ENCODE data around the gene DCLK1.

The DCLK1 gene

DNA sequence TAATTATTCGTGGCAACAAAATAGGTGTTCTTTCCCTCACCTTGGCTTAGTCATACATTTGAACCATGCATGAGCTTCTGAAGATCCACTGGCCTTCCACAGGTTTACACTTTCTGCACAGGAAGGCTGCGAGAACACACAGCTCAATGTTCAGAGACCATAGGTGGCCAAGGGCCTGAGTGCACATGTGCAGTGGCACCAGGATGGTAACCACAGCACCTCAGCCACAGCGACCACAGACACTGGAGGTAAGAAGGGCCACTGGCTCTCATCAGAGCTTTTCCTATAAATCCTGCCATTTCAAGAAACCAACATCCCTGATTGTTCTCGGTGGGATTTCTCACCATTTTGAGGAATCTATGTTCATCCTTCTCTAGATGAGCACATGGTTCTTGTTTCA, 1.6 kb downstream of the DCLK1 start:
- TF ChIP-seq TAF1 (IDR thresholded peaks at IDR 0.05; ENCODE audit: borderline replicate concordance, insufficient read depth, low read length) = no peak

DNA sequence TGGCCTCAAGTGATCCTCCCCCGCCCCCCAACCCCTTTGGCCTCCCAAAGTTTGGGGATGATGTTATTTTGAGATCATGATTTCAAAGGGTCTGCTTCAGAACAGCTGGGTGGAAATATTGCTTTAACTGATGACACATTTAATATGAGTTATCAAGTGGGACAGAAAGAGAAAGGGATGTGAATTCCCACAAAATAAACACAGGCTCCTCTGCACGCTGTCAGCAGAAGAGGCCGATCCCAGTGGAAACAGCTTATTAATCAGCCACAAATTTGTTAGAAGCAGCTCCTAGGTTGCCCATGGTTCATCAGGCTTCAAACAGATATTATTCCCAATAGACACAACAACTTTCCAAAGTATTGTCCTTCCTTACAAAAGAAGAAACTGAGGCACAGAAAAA, 4.7 kb downstream of the DCLK1 start:
- no peak for TF ChIP-seq TAF1 (IDR thresholded peaks at IDR 0.05; ENCODE audit: borderline replicate concordance, insufficient read depth, low read length)
- TF ChIP-seq POLR2AphosphoS5 (IDR thresholded peaks at IDR 0.05; ENCODE audit: low read depth, low read length) = no peak
- TF ChIP-seq FOXP2 (optimal IDR thresholded peaks at IDR 0.05; ENCODE audit: borderline replicate concordance, extremely low read depth, extremely low read length, insufficient read depth) = no peak
- TF ChIP-seq SIN3A (IDR thresholded peaks at IDR 0.05; ENCODE audit: borderline replicate concordance, insufficient read depth, low read length) = no peak

DNA sequence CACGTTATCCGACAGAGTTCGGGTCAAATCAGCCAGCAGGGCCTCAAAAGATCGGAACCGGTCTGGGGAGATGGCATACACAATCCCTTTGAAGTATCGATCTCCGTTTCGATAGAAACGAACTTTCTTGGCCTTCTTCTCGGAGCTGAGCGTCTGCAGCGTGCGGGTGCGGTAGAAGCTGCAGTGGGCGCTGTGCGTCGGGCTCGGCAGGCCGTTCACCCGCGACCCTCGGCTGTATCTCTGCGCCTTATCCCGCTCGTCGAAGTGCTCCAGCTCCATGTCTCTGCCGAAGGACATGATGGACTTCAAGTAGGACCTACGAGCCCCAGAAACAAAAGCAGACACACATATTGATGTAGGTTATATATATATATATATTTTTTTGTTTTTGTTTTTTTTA, 5.3 kb downstream of the DCLK1 start:
- no peak for TF ChIP-seq SIN3A (IDR thresholded peaks at IDR 0.05; ENCODE audit: borderline replicate concordance, insufficient read depth, low read length)
- TF ChIP-seq TAF1 (IDR thresholded peaks at IDR 0.05; ENCODE audit: borderline replicate concordance, insufficient read depth, low read length) = no peak
- TF ChIP-seq, protein P1, sequence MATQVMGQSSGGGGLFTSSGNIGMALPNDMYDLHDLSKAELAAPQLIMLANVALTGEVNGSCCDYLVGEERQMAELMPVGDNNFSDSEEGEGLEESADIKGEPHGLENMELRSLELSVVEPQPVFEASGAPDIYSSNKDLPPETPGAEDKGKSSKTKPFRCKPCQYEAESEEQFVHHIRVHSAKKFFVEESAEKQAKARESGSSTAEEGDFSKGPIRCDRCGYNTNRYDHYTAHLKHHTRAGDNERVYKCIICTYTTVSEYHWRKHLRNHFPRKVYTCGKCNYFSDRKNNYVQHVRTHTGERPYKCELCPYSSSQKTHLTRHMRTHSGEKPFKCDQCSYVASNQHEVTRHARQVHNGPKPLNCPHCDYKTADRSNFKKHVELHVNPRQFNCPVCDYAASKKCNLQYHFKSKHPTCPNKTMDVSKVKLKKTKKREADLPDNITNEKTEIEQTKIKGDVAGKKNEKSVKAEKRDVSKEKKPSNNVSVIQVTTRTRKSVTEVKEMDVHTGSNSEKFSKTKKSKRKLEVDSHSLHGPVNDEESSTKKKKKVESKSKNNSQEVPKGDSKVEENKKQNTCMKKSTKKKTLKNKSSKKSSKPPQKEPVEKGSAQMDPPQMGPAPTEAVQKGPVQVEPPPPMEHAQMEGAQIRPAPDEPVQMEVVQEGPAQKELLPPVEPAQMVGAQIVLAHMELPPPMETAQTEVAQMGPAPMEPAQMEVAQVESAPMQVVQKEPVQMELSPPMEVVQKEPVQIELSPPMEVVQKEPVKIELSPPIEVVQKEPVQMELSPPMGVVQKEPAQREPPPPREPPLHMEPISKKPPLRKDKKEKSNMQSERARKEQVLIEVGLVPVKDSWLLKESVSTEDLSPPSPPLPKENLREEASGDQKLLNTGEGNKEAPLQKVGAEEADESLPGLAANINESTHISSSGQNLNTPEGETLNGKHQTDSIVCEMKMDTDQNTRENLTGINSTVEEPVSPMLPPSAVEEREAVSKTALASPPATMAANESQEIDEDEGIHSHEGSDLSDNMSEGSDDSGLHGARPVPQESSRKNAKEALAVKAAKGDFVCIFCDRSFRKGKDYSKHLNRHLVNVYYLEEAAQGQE (IDR thresholded peaks at IDR 0.05; ENCODE audit: insufficient read depth in 1 of 2, low read depth in 2 of 2, low read length in 2 of 2) = no peak
- no peak for TF ChIP-seq FOXP2 (optimal IDR thresholded peaks at IDR 0.05; ENCODE audit: borderline replicate concordance, extremely low read depth, extremely low read length, insufficient read depth)
- no peak for TF ChIP-seq POLR2AphosphoS5 (IDR thresholded peaks at IDR 0.05; ENCODE audit: low read depth, low read length)

DNA sequence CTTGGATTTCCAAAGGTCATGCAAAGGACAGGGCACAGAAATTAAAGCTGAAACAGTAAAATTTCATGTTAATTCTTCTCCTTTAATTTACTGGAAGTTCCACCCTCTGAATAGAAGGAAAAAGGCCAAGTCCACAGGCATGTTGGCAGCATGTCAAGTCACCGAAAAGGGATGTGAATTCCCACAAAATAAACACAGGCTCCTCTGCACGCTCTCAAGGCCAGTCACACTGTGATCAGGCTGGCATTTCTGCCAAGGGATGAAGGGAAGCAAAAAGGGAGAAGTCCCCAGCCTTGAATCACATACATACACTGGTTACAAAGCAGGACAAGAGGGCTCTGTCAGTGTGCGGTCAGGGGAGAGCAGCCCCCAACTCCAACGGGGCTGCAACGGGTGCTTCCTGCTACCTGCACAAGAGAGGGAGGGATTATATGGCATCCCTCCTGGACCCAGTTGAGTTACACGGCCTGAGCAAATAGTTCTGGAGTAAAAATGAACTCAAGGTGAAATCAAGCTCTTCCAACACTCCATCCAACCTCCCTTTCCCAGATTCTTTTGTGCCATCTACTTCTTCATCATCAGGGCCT, 6.9 kb downstream of the DCLK1 start:
- TF ChIP-seq, protein P1 (IDR thresholded peaks at IDR 0.05; ENCODE audit: insufficient read depth in 1 of 2, low read depth in 2 of 2, low read length in 2 of 2) = no peak
- TF ChIP-seq FOXP2 (optimal IDR thresholded peaks at IDR 0.05; ENCODE audit: borderline replicate concordance, extremely low read depth, extremely low read length, insufficient read depth) (no peak), POLR2AphosphoS5 (IDR thresholded peaks at IDR 0.05; ENCODE audit: low read depth, low read length) (no peak), SIN3A (IDR thresholded peaks at IDR 0.05; ENCODE audit: borderline replicate concordance, insufficient read depth, low read length) (no peak), TAF1 (IDR thresholded peaks at IDR 0.05; ENCODE audit: borderline replicate concordance, insufficient read depth, low read length) (no peak)

DNA sequence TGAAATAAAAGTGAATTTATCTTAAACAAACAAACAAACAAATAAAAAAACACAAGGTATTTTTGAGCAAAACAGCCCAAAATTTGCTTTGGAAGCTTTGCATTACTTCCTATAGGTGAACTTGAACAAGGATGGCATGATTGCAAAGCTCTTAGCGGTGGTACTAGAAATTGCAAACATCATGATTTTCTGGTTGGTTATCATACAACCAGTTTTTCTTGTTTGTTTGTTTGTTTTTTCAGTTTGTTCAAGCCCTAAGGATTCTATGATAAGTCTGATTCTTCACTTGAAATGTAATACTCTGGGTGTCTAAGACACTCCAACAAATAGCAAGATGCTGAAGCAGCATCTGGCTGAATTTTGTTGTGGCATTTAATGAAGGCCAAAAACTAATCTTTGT, 15.9 kb downstream of the DCLK1 start:
- TF ChIP-seq, protein P1 (IDR thresholded peaks at IDR 0.05; ENCODE audit: insufficient read depth in 1 of 2, low read depth in 2 of 2, low read length in 2 of 2) = no peak
- TF ChIP-seq POLR2AphosphoS5 (IDR thresholded peaks at IDR 0.05; ENCODE audit: low read depth, low read length) (no peak), FOXP2 (optimal IDR thresholded peaks at IDR 0.05; ENCODE audit: borderline replicate concordance, extremely low read depth, extremely low read length, insufficient read depth) (no peak), SIN3A (IDR thresholded peaks at IDR 0.05; ENCODE audit: borderline replicate concordance, insufficient read depth, low read length) (no peak), TAF1 (IDR thresholded peaks at IDR 0.05; ENCODE audit: borderline replicate concordance, insufficient read depth, low read length) (no peak)

DNA sequence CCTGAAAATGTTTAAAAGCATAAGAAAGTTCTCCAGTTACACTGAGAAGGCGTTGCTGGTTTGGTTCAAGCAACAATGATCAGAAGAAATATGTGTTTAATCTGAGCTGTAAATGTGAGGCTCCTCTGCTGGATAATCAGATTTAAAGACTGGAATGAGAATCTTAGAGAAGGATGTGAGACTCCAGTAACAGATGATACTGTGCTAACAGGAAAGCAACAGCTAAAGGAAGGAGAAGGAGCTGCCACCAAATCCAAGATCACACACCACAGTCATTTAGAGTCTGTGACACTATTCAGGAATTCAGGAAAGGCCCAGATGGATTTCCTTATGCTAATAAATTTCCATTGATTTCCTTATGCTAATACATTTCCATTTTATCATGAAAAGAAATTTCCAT, 16.9 kb downstream of the DCLK1 start:
- TF ChIP-seq FOXP2 (optimal IDR thresholded peaks at IDR 0.05; ENCODE audit: borderline replicate concordance, extremely low read depth, extremely low read length, insufficient read depth) = no peak
- TF ChIP-seq TAF1 (IDR thresholded peaks at IDR 0.05; ENCODE audit: borderline replicate concordance, insufficient read depth, low read length) = no peak
- TF ChIP-seq, protein P1 (IDR thresholded peaks at IDR 0.05; ENCODE audit: insufficient read depth in 1 of 2, low read depth in 2 of 2, low read length in 2 of 2) = no peak
- no peak for TF ChIP-seq POLR2AphosphoS5 (IDR thresholded peaks at IDR 0.05; ENCODE audit: low read depth, low read length)
- no peak for TF ChIP-seq SIN3A (IDR thresholded peaks at IDR 0.05; ENCODE audit: borderline replicate concordance, insufficient read depth, low read length)
